Endothelial cell of umbilical vein (primary cell): ENCODE data around the gene CCNC. TPM values are rescaled to one million over a fixed set of nuclear protein-coding genes. Genes with fewer than 3 reads are reported as not detected.
A peak's percentile ranks its signal among the peaks of the same experiment; 100 is the strongest.

ENCODE experiments used
- BruUV-seq: library from RNA; stranded (reverse); fragments of 400-500 nt; replicated peaks from 2 replicates; lab custom pipeline; 2021; lab: Mats Ljungman, UMichigan
- CTCF ChIA-PET: fragments of 300-600, 350-600 bp; sonication (Branson Sonifier 250); formaldehyde crosslinking; loops from one replicate; lab custom pipeline; 2021; ENCODE audit warnings: antibody characterized with exemption, inconsistent platforms; lab: Charles Lee
- POLR2A ChIA-PET: fragments of 300-600, 350-600 bp; sonication (Branson Sonifier 250); formaldehyde crosslinking; loops from one replicate; lab custom pipeline; 2021; ENCODE audit warnings: antibody characterized with exemption, inconsistent platforms; lab: Charles Lee
- DNase-seq: peaks from one replicate; pipeline ENCODE4 v3.0.0-alpha.2; 2011; ENCODE audit warnings: low read depth, low spot score
- FAIRE-seq: peaks from 2 replicates; lab custom pipeline; 2011; peaks lifted over from hg19 to GRCh38; lab: Jason Lieb, UNC
- H2AFZ ChIP-seq: 2 replicates; pipeline ENCODE4 v1.6.0; 2012; ENCODE audit warnings: low read depth, low read length, control low read depth, inconsistent platforms
- H3K27ac ChIP-seq: 2 replicates; pipeline ENCODE4 v1.5.1; 2011; ENCODE audit warnings: low read depth, mild to moderate bottlenecking, control low read depth, low read length, moderate library complexity; ENCODE audit not compliant: insufficient read depth
- H3K27me3 ChIP-seq, 2 experiments: 2 replicates each; pipeline versions ENCODE4 v1.6.0 to v1.6.1; 2011; ENCODE audit warnings: low read length in 2 of 2, mixed read lengths in 1 of 2; ENCODE audit not compliant: control insufficient read depth in 2 of 2, insufficient read depth in 2 of 2
- H3K36me3 ChIP-seq, 2 experiments: 2 replicates in 1 of 2; 3 replicates in 1 of 2; pipeline ENCODE4 v1.5.1; 2011; ENCODE audit warnings: low read length in 2 of 2, mild to moderate bottlenecking in 1 of 2, moderate library complexity in 1 of 2; ENCODE audit not compliant: control insufficient read depth in 2 of 2, insufficient read depth in 2 of 2; ENCODE audit errors: extremely low read depth in 1 of 2
- H3K4me1 ChIP-seq: 3 replicates; pipeline ENCODE4 v1.5.1; 2011; ENCODE audit warnings: mild to moderate bottlenecking, low read length; ENCODE audit not compliant: control insufficient read depth, insufficient read depth; ENCODE audit errors: extremely low read depth
- H3K4me2 ChIP-seq: 2 replicates; pipeline ENCODE4 v1.6.1; 2011; ENCODE audit warnings: low read length, control low read depth, mixed read lengths; ENCODE audit not compliant: insufficient read depth
- H3K4me3 ChIP-seq, 3 experiments: fragments of 200-600 bp in 1 of 3; sonication (generic), shearing (Covaris generic) in 1 of 3; replicated peaks in 1 of 3; 2 replicates each; pipeline ENCODE4 v1.5.1; 2011 to 2016; ENCODE audit warnings: control low read depth in 3 of 3, low read length in 3 of 3, mild to moderate bottlenecking in 2 of 3, inconsistent platforms in 1 of 3, low read depth in 1 of 3, moderate library complexity in 1 of 3; ENCODE audit not compliant: insufficient read depth in 1 of 3
- H3K79me2 ChIP-seq: 2 replicates; pipeline ENCODE4 v1.6.0; 2012; ENCODE audit warnings: low read length, inconsistent platforms; ENCODE audit not compliant: control insufficient read depth, insufficient read depth
- H3K9ac ChIP-seq: replicated peaks from 2 replicates; pipeline ENCODE3; 2011; ENCODE audit warnings: low read length, control low read depth; ENCODE audit not compliant: insufficient read depth; ENCODE audit errors: extremely low read depth
- H3K9me1 ChIP-seq: replicated peaks from 3 replicates; pipeline ENCODE4 v1.6.0; 2011; ENCODE audit warnings: mild to moderate bottlenecking, low read length; ENCODE audit not compliant: control insufficient read depth, insufficient read depth; ENCODE audit errors: extremely low read depth
- H3K9me3 ChIP-seq: replicated peaks from 2 replicates; pipeline ENCODE4 v1.5.1; 2012; ENCODE audit warnings: low read length, inconsistent platforms; ENCODE audit not compliant: control insufficient read depth, insufficient read depth
- H4K20me1 ChIP-seq: replicated peaks from 2 replicates; pipeline ENCODE3; 2011; ENCODE audit warnings: mild to moderate bottlenecking, low read length; ENCODE audit not compliant: control insufficient read depth, insufficient read depth; ENCODE audit errors: extremely low read depth
- EZH2 ChIP-seq: IDR thresholded peaks from 2 replicates; pipeline ENCODE4 v1.6.1; 2012; ENCODE audit warnings: borderline replicate concordance, low read depth, mild to moderate bottlenecking, moderate library complexity, low read length, inconsistent platforms; ENCODE audit not compliant: severe bottlenecking
- FOS ChIP-seq: IDR thresholded peaks from 2 replicates; pipeline ENCODE4 v1.6.1; 2011; ENCODE audit warnings: mild to moderate bottlenecking, low read length, moderate library complexity, borderline replicate concordance; ENCODE audit not compliant: insufficient read depth
- GATA2 ChIP-seq: IDR thresholded peaks from 2 replicates; pipeline ENCODE4 v1.7.0; 2011; ENCODE audit warnings: low read depth, mild to moderate bottlenecking, moderate library complexity, mixed read lengths, low read length; ENCODE audit not compliant: insufficient read length, insufficient read depth
- JUN ChIP-seq: IDR thresholded peaks from 2 replicates; pipeline ENCODE4 v1.6.1; 2011; ENCODE audit warnings: borderline replicate concordance, low read depth; ENCODE audit not compliant: insufficient read length, insufficient read depth
- MYC ChIP-seq: IDR thresholded peaks from one replicate; pipeline ENCODE4 v1.6.1; 2011; ENCODE audit warnings: mild to moderate bottlenecking, low read depth, low read length
- POLR2A ChIP-seq: IDR thresholded peaks from 2 replicates; pipeline ENCODE4 v1.6.1; 2012; ENCODE audit warnings: low read depth, mild to moderate bottlenecking, control low read depth, low read length
- POLR2AphosphoS5 ChIP-seq: IDR thresholded peaks from 2 replicates; pipeline ENCODE4 v1.6.1; 2012; ENCODE audit warnings: low read depth, mild to moderate bottlenecking, control low read depth, low read length, moderate library complexity; ENCODE audit not compliant: insufficient read depth
- dilution Hi-C: fragments of 300-500 bp; cut with MboI; formaldehyde crosslinking; loops from one replicate; pipeline ENCODE4 v1.15.0; 2019; ENCODE audit warnings: low sequenced_read_pairs; ENCODE audit not compliant: extremely low pct_ligation_motif_present
- intact Hi-C: fragments of 100-400 bp; cut with micrococcal nuclease; formaldehyde crosslinking; loops from one replicate; pipeline ENCODE4 v1.10.0; 2022
- polyA plus RNA-seq, 4 experiments: library from polyadenylated mRNA; depleted of rRNA in 3 of 4; stranded (reverse) in 3 of 4; unstranded in 1 of 4; fragments of >200 nt; gene quantifications; 2 replicates each; pipeline versions ENCODE4 v1.2.1 to v1.2.3, GENCODE V29; 2011 to 2012; ENCODE audit warnings: missing spikeins in 1 of 4
- total RNA-seq: library from RNA; stranded (reverse); gene quantifications from 2 replicates; pipeline ENCODE4 v1.2.3, GENCODE V29; 2021
- TF ChIP-seq, protein P1 (sequence below): IDR thresholded peaks from 2 replicates; pipeline ENCODE4 v1.6.1; 2011; ENCODE audit not compliant: insufficient read depth, insufficient read length
- TF ChIP-seq, protein P2 (sequence below), 2 donors: IDR thresholded peaks; 1 replicate in 1 of 2; 2 replicates in 1 of 2; pipeline ENCODE4 v1.5.1; 2011; ENCODE audit warnings: low read length in 2 of 2, mild to moderate bottlenecking in 2 of 2, moderate library complexity in 2 of 2, control low read depth in 1 of 2, inconsistent platforms in 1 of 2, low read depth in 1 of 2; ENCODE audit not compliant: insufficient read depth in 1 of 2; ENCODE audit errors: extremely low read depth in 1 of 2

CCNC gene
- total and polyA plus RNA-seq, 2 donors (not counting 3 experiments of a cell fraction or from before 2014, with no cell fraction given) = 18.2 to 53.5 TPM

DNA sequence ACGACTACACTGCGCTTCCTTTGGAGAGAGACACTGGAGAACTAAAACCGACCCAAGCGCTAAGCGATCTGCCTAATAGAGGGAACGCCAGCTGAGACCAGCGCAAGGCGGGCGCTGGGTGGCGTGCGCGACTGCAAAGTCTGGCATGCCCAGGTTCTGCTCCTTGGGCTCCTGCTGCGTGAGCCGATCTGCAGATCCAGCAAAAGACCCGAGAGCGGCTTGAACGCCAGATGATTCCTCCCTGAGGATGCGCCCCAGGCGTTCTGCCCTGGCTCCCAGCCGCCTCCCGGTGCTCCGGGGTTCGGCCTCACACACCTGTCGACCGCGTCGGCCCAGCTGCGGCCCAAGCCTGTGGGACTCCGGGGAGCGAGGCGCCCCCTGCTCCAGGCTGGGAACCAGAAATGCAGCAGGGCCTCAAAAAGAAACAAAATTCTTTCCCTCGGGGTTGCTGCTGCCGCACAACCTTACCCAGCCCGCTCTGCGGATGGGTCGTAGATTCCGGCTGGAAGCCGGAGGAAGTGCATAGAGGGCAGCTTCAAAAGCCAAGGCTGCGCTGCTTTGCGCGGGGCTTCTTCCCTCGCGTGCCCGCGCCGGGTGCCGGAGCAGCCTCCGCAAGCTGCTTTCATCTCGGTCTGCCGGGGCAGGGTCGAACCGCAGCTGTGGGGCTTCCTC lies 20.3 kb upstream of the CCNC start:
- no TSS peak for BruUV-seq
- peak; percentile 85 for FAIRE-seq
- Histone ChIP-seq H3K36me3 (no peaks in the 10 kb centered on the region), H2AFZ (peak overlapping the region; percentile 34), H3K9me1 (no peaks in the 10 kb centered on the region), H3K79me2 (no peaks in the 10 kb centered on the region), H3K9ac (no peak overlapping the region), H4K20me1 (no peaks in the 10 kb centered on the region), H3K4me2 (peak overlapping the region; percentile 72), H3K27me3 (peaks cover 71 to 77% of the 10 kb centered on the region in 2 experiments), H3K4me3 (peak overlapping the region; percentile 11 to 40 (median 37)), H3K27ac (no peak overlapping the region), H3K9me3 (no peaks in the 10 kb centered on the region), H3K4me1 (peaks cover 8% of the 10 kb centered on the region)
- DNase-seq = peak; percentile 72
- TF ChIP-seq, protein P1, sequence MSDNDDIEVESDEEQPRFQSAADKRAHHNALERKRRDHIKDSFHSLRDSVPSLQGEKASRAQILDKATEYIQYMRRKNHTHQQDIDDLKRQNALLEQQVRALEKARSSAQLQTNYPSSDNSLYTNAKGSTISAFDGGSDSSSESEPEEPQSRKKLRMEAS = no peak
- peak; percentile 77 for TF ChIP-seq EZH2
- TF ChIP-seq POLR2A = no peak
- TF ChIP-seq FOS = no peak
- TF ChIP-seq GATA2 = no peak
- no peak for TF ChIP-seq JUN
- TF ChIP-seq POLR2AphosphoS5 = no peak
- no peak for TF ChIP-seq MYC
- TF ChIP-seq, protein P2, sequence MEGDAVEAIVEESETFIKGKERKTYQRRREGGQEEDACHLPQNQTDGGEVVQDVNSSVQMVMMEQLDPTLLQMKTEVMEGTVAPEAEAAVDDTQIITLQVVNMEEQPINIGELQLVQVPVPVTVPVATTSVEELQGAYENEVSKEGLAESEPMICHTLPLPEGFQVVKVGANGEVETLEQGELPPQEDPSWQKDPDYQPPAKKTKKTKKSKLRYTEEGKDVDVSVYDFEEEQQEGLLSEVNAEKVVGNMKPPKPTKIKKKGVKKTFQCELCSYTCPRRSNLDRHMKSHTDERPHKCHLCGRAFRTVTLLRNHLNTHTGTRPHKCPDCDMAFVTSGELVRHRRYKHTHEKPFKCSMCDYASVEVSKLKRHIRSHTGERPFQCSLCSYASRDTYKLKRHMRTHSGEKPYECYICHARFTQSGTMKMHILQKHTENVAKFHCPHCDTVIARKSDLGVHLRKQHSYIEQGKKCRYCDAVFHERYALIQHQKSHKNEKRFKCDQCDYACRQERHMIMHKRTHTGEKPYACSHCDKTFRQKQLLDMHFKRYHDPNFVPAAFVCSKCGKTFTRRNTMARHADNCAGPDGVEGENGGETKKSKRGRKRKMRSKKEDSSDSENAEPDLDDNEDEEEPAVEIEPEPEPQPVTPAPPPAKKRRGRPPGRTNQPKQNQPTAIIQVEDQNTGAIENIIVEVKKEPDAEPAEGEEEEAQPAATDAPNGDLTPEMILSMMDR (IDR thresholded peaks at IDR 0.05; ENCODE audit: extremely low read depth in 1 of 2, insufficient read depth in 1 of 2, low read depth in 1 of 2, low read length in 2 of 2) = peak; percentile 36 to 69
- ChIA-PET POLR2A (interaction anchor here (1.0 kb wide), 1 partner anchor 20 kb away, joined by 4 read pairs; the partner anchor contains the start of gene CCNC), CTCF (interaction anchor here (0.5 to 4.3 kb wide), 14 partner anchors 11 to 279 kb away, joined by 3 to 27 read pairs (median 3); partner anchors contain the start of gene CCNC)
- dilution Hi-C loops (no loop called here), intact Hi-C loops (loop anchor here (1.0 kb wide), 3 partner anchors 15 to 158 kb away; partner anchors contain the start of gene CCNC)
